H1 (cell line): ENCODE data around the gene CYB5R3. TPM values are rescaled to one million over a fixed set of nuclear protein-coding genes. Genes with fewer than 3 reads are reported as not detected.

Experiments used
- ASH2L ChIP-seq: fragments of 200-600, 300-600 bp; sonication (generic); IDR thresholded peaks from one replicate; pipeline ENCODE4 v1.7.1; 2017; ENCODE audit warnings: low read length
- ATF3 ChIP-seq: IDR thresholded peaks from 2 replicates; pipeline ENCODE4 v1.6.1; 2011; ENCODE audit warnings: low read depth, mild to moderate bottlenecking, low read length; ENCODE audit not compliant: insufficient read depth
- BACH1 ChIP-seq: IDR thresholded peaks from 2 replicates; pipeline ENCODE4 v1.6.1; 2012; ENCODE audit warnings: low read length, improper control_type of control experiment
- BCL11A ChIP-seq, 2 experiments: IDR thresholded peaks; one replicate each; pipeline ENCODE4 v1.6.1; 2011; ENCODE audit warnings: low read depth in 2 of 2, low read length in 2 of 2, mild to moderate bottlenecking in 2 of 2
- BRCA1 ChIP-seq: IDR thresholded peaks from 2 replicates; pipeline ENCODE4 v1.6.1; 2012; ENCODE audit warnings: low read depth, low read length, improper control_type of control experiment
- CBX8 ChIP-seq: fragments of 300-800, 300-1000 bp; sonication (generic); IDR thresholded peaks from 2 replicates; pipeline ENCODE4 v1.7.1; 2016; ENCODE audit warnings: low read depth, low read length, borderline replicate concordance
- CEBPB ChIP-seq: IDR thresholded peaks from 2 replicates; pipeline ENCODE4 v1.6.1; 2012; ENCODE audit warnings: low read depth, low read length
- E2F6 ChIP-seq: IDR thresholded peaks from 2 replicates; pipeline ENCODE4 v1.6.1; 2012; ENCODE audit warnings: inconsistent platforms
- EGR1 ChIP-seq: IDR thresholded peaks from 2 replicates; pipeline ENCODE4 v1.6.1; 2011; ENCODE audit warnings: low read depth, low read length, borderline replicate concordance
- EZH2 ChIP-seq: fragments of 200-600 bp; sonication (generic); IDR thresholded peaks from 2 replicates; pipeline ENCODE4 v1.7.1; 2012; ENCODE audit warnings: low read depth, mild to moderate bottlenecking, moderate library complexity, low read length, inconsistent platforms; ENCODE audit not compliant: severe bottlenecking
- KDM4A ChIP-seq: IDR thresholded peaks from one replicate; pipeline ENCODE4 v1.7.1; 2012; ENCODE audit warnings: low read depth, mild to moderate bottlenecking, moderate library complexity, low read length, inconsistent platforms; ENCODE audit not compliant: severe bottlenecking
- KDM5A ChIP-seq: fragments of 200-600 bp; IDR thresholded peaks from 2 replicates; pipeline ENCODE4 v1.7.1; 2012; ENCODE audit warnings: mild to moderate bottlenecking, low read length, inconsistent platforms, mixed read lengths
- POLR2AphosphoS5 ChIP-seq: IDR thresholded peaks from 2 replicates; pipeline ENCODE4 v1.6.1; 2011; ENCODE audit warnings: low read depth, low read length
- RAD21 ChIP-seq, 2 experiments: IDR thresholded peaks in 1 of 2; conservative IDR thresholded peaks in 1 of 2; 2 replicates each; pipeline ENCODE4 v1.6.1; 2011; ENCODE audit warnings: low read depth in 2 of 2, low read length in 2 of 2, improper control_type of control experiment in 1 of 2, inconsistent platforms in 1 of 2, mild to moderate bottlenecking in 1 of 2, moderate library complexity in 1 of 2
- RBBP5 ChIP-seq: IDR thresholded peaks from 2 replicates; pipeline ENCODE4 v1.7.1; 2012; ENCODE audit warnings: low read depth, mild to moderate bottlenecking, inconsistent platforms, low read length, moderate library complexity, borderline replicate concordance
- RNF2 ChIP-seq: fragments of 200-900, 300-1000 bp; sonication (generic); IDR thresholded peaks from 2 replicates; pipeline ENCODE4 v1.7.1; 2016; ENCODE audit warnings: borderline replicate concordance, low read depth, mild to moderate bottlenecking, antibody characterized with exemption, low read length; ENCODE audit not compliant: poor library complexity, severe bottlenecking; ENCODE audit errors: missing control alignments
- SAP30 ChIP-seq: fragments of 300-600 bp; sonication (generic); IDR thresholded peaks from 2 replicates; pipeline ENCODE4 v1.7.1; 2012; ENCODE audit warnings: low read length, moderate library complexity, mild to moderate bottlenecking, inconsistent platforms; ENCODE audit not compliant: insufficient read depth, insufficient replicate concordance
- SIN3A ChIP-seq, 2 experiments: IDR thresholded peaks in 1 of 2; conservative IDR thresholded peaks in 1 of 2; 2 replicates each; pipeline ENCODE4 v1.6.1; 2011 to 2012; ENCODE audit warnings: low read length in 2 of 2, improper control_type of control experiment in 1 of 2, low read depth in 1 of 2, mild to moderate bottlenecking in 1 of 2
- SP2 ChIP-seq: IDR thresholded peaks from 2 replicates; pipeline ENCODE4 v1.6.1; 2012; ENCODE audit warnings: mild to moderate bottlenecking, low read length, inconsistent platforms
- TAF1 ChIP-seq: IDR thresholded peaks from 2 replicates; pipeline ENCODE4 v1.6.1; 2011; ENCODE audit warnings: mild to moderate bottlenecking, low read depth, low read length
- TAF7 ChIP-seq: optimal IDR thresholded peaks from 2 replicates; pipeline ENCODE3; 2011; ENCODE audit warnings: low read depth, mild to moderate bottlenecking, inconsistent platforms, low read length, moderate library complexity, borderline replicate concordance
- TEAD4 ChIP-seq: IDR thresholded peaks from 2 replicates; pipeline ENCODE4 v1.6.1; 2012; ENCODE audit warnings: low read depth, low read length, inconsistent platforms, mixed read lengths
- polyA plus RNA-seq, 7 experiments: library from polyadenylated mRNA; depleted of rRNA in 3 of 7; stranded (reverse) in 5 of 7; unstranded in 2 of 7; fragments of >200 nt in 5 of 7; fragments of 200-250 nt in 2 of 7; gene quantifications; 1 replicate in 5 of 7; 2 replicates in 1 of 7; 4 replicates in 1 of 7; pipeline versions ENCODE4 v1.2.1 to v1.2.3, GENCODE V29; 2011 to 2013; ENCODE audit warnings: missing spikeins in 2 of 7, mixed read lengths in 2 of 7
- total RNA-seq: library from RNA; stranded (reverse); fragmentation: NEBNext Ultra II Directional; extraction: Animal tissue kit (Norgen Biotek cat#: 25700); gene quantifications from 2 replicates; pipeline ENCODE4 v1.2.1, GENCODE V29; 2021

CYB5R3 gene
- total and polyA plus RNA-seq, 2 of the 8 experiments (the other 6 are each of a cell fraction or from before 2014, with no cell fraction given) = 75.3 to 113 TPM

- TF ChIP-seq RAD21 (IDR thresholded peaks at IDR 0.05 in 1 of 2, conservative IDR thresholded peaks at IDR 0.05 in 1 of 2; ENCODE audit: low read depth in 2 of 2, low read length in 2 of 2) (no peak), RBBP5 (peak; percentile 62; the same call in 1 of the 2 replicates), TAF1 (peak; percentile 93), EGR1 (no peak), TEAD4 (no peak), BRCA1 (peak; percentile 96), EZH2 (no peak), E2F6 (no peak), CBX8 (no peak), ATF3 (no peak), BACH1 (peak; percentile 45; the same call in 1 of the 2 replicates), KDM4A (peak; percentile 82), POLR2AphosphoS5 (no peak; the same call in 1 of the 2 replicates), SAP30 (no peak), CEBPB (no peak), SP2 (no peak; the same call in 1 of the 2 replicates), ASH2L (peak; percentile 60), TAF7 (no peak), BCL11A (IDR thresholded peaks at IDR 0.05; ENCODE audit: low read depth in 2 of 2, low read length in 2 of 2) (no peak), KDM5A (no peak), SIN3A (conservative IDR thresholded peaks at IDR 0.05 in 1 of 2, IDR thresholded peaks at IDR 0.05 in 1 of 2; ENCODE audit: low read depth in 1 of 2, low read length in 2 of 2) (peak in 1 of 2 experiments; percentile 14; a peak in 1 of 4 replicates), RNF2 (no peak)
These were observed 34.7 kb downstream of the CYB5R3 start, which contains the start of gene POLDIP3 (continued) for GRCh38 chr22:42614312-42615091.
